A549 (cell line): ENCODE data around the gene PALLD. TPM values are rescaled to one million over a fixed set of nuclear protein-coding genes. Genes with fewer than 3 reads are reported as not detected.

ENCODE experiments used
- ATAC-seq, 2 experiments: fragments of 200-7000 bp in 1 of 2; fragments of >200 bp in 1 of 2; cut with Nextera tagmentation in 1 of 2; cut with Tn5 transposase in 1 of 2; 3 replicates each; pipeline versions ENCODE4 v1.8.0 to v1.9.1; 2018 to 2020; ENCODE audit warnings: mild to moderate bottlenecking in 1 of 2, moderate library complexity in 1 of 2
- CTCF ChIA-PET: fragments of 300-600 bp; sonication (Branson Sonifier 250); formaldehyde crosslinking; extraction: SDS; loops from one replicate; lab custom pipeline; 2021; ENCODE audit warnings: antibody characterized with exemption, inconsistent platforms; lab: Yijun Ruan, JAX
- POLR2A ChIA-PET: fragments of 350-600 bp; formaldehyde crosslinking; extraction: SDS; loops from one replicate; lab custom pipeline; 2021; ENCODE audit warnings: antibody characterized with exemption, inconsistent platforms; lab: Yijun Ruan, JAX
- DNase-seq, 2 experiments: peaks; one replicate each; pipeline versions ENCODE4 v3.0.0 to v3.0.0-alpha.2; 2011 to 2016; ENCODE audit warnings: low read depth in 1 of 2, low spot score in 1 of 2
- FAIRE-seq: peaks from 2 replicates; lab custom pipeline; 2011; peaks lifted over from hg19 to GRCh38; lab: Jason Lieb, UNC
- H3K27ac ChIP-seq, 2 experiments: fragments of >200 bp; sonication (Bioruptor Twin); formaldehyde crosslinking; 3 replicates each; pipeline ENCODE4 v1.5.1; 2016 to 2017
- H3K4me1 ChIP-seq: fragments of >200 bp; sonication (Bioruptor Twin); formaldehyde crosslinking; 3 replicates; pipeline ENCODE4 v1.6.1; 2016
- H3K4me2 ChIP-seq: fragments of >200 bp; sonication (Bioruptor Twin); formaldehyde crosslinking; 3 replicates; pipeline ENCODE4 v1.6.1; 2016
- H3K4me3 ChIP-seq: fragments of >200 bp; sonication (Bioruptor Twin); formaldehyde crosslinking; 3 replicates; pipeline ENCODE4 v1.5.1; 2016
- H3K9me3 ChIP-seq: fragments of >200 bp; sonication (Bioruptor Twin); formaldehyde crosslinking; 3 replicates; pipeline ENCODE4 v1.6.1; 2016
- CBX8 ChIP-seq: fragments of 200-600 bp; sonication (generic); IDR thresholded peaks from 2 replicates; pipeline ENCODE4 v1.6.1; 2016
- CEBPB ChIP-seq, 2 experiments: fragments of >200 bp in 1 of 2; sonication (Bioruptor Twin) in 1 of 2; formaldehyde crosslinking in 1 of 2; IDR thresholded peaks; 2 replicates each; pipeline ENCODE4 v1.6.1; 2012 to 2016
- EHMT2 ChIP-seq: fragments of 200-600 bp; sonication (generic); IDR thresholded peaks from 2 replicates; pipeline ENCODE4 v1.6.1; 2016; ENCODE audit warnings: antibody characterized with exemption, low read depth, mild to moderate bottlenecking, moderate library complexity
- EP300 ChIP-seq, 2 experiments: fragments of >200 bp; sonication (Bioruptor Twin); formaldehyde crosslinking; IDR thresholded peaks; 2 replicates in 1 of 2; 3 replicates in 1 of 2; pipeline ENCODE4 v1.6.1; 2016 to 2017
- ESRRA ChIP-seq: fragments of 150-350 bp; IDR thresholded peaks from 2 replicates; pipeline ENCODE4 v1.6.1; 2014; ENCODE audit warnings: mild to moderate bottlenecking, low read length, borderline replicate concordance
- FOSL2 ChIP-seq, 2 experiments: fragments of 450-650 bp in 1 of 2; fragments of >200 bp in 1 of 2; sonication (Bioruptor Twin) in 1 of 2; formaldehyde crosslinking; IDR thresholded peaks; 2 replicates each; pipeline versions ENCODE4 v1.5.0 to v1.6.1; 2016 to 2020; ENCODE audit warnings: mild to moderate bottlenecking in 1 of 2, moderate library complexity in 1 of 2
- FOXS1 ChIP-seq: fragments of 250-450 bp; sonication (Bioruptor Pico); IDR thresholded peaks from 2 replicates; pipeline ENCODE4 v1.5.0; 2020; ENCODE audit warnings: mild to moderate bottlenecking, moderate library complexity
- GATA3 ChIP-seq: IDR thresholded peaks from 2 replicates; pipeline ENCODE4 v1.6.1; 2012; ENCODE audit warnings: borderline replicate concordance
- JUN ChIP-seq, 2 experiments: fragments of >200 bp; sonication (Bioruptor Twin); formaldehyde crosslinking; IDR thresholded peaks; 2 replicates in 1 of 2; 3 replicates in 1 of 2; pipeline ENCODE4 v1.6.1; 2016 to 2017
- JUNB ChIP-seq: fragments of >200 bp; sonication (Bioruptor Twin); formaldehyde crosslinking; IDR thresholded peaks from 2 replicates; pipeline ENCODE4 v1.6.1; 2016
- KDM5A ChIP-seq: fragments of 200-600 bp; sonication (generic); IDR thresholded peaks from 2 replicates; pipeline ENCODE4 v1.6.1; 2016; ENCODE audit warnings: antibody characterized with exemption, mild to moderate bottlenecking
- MAZ ChIP-seq: fragments of 150-350 bp; IDR thresholded peaks from 2 replicates; pipeline ENCODE4 v1.6.1; 2014; ENCODE audit warnings: antibody characterized with exemption, low read depth, low read length, borderline replicate concordance
- NPAS2 ChIP-seq: fragments of 250-450 bp; sonication (Bioruptor Pico); IDR thresholded peaks from 2 replicates; pipeline ENCODE4 v1.8.0; 2022; ENCODE audit warnings: mild to moderate bottlenecking, moderate library complexity, borderline replicate concordance
- POLR2A ChIP-seq: IDR thresholded peaks from 2 replicates; pipeline ENCODE4 v1.6.1; 2012; ENCODE audit warnings: mild to moderate bottlenecking, low read length
- RAD21 ChIP-seq, 2 experiments: fragments of >200 bp in 1 of 2; sonication (Bioruptor Twin) in 1 of 2; formaldehyde crosslinking in 1 of 2; IDR thresholded peaks in 1 of 2; conservative IDR thresholded peaks in 1 of 2; 2 replicates in 1 of 2; 3 replicates in 1 of 2; pipeline ENCODE4 v1.6.1; 2012 to 2018; ENCODE audit warnings: inconsistent platforms in 1 of 2
- RARB ChIP-seq: fragments of 250-450 bp; sonication (Bioruptor Pico); IDR thresholded peaks from 2 replicates; pipeline ENCODE4 v1.8.0; 2021; ENCODE audit warnings: mild to moderate bottlenecking, moderate library complexity
- SMC3 ChIP-seq: fragments of >200 bp; sonication (Bioruptor Twin); formaldehyde crosslinking; IDR thresholded peaks from 3 replicates; pipeline ENCODE4 v1.6.1; 2018; ENCODE audit warnings: inconsistent platforms
- WGBS: methylation state at CpG from one replicate; pipeline ENCODE4 v1.1.6; 2017; ENCODE audit errors: missing lambda C conversion rate; 5-methylcytosine and 5-hydroxymethylcytosine counted together
- polyA plus RNA-seq, 4 experiments: library from polyadenylated mRNA; depleted of rRNA in 3 of 4; stranded (reverse); fragments of >200 nt; fragmentation: RNase III in 1 of 4; extraction: RNeasy Plus Mini Kit Qiagen cat#74134 plus additional on column Dnase treatment in 1 of 4; gene quantifications; 2 replicates in 3 of 4; 3 replicates in 1 of 4; pipeline ENCODE4 v1.2.3, GENCODE V29; 2011 to 2017
- TF ChIP-seq, protein P1 (sequence below): fragments of >200 bp; sonication (Bioruptor Twin); formaldehyde crosslinking; IDR thresholded peaks from 3 replicates; pipeline ENCODE4 v1.5.1; 2016
- TF ChIP-seq, protein P2 (sequence below): fragments of >200 bp; sonication (Bioruptor Twin); formaldehyde crosslinking; IDR thresholded peaks from 3 replicates; pipeline ENCODE4 v1.6.1; 2016
- TF ChIP-seq, protein P3 (sequence below): fragments of 450-650 bp; IDR thresholded peaks from 2 replicates; pipeline ENCODE4 v1.6.1; 2014; ENCODE audit warnings: antibody characterized with exemption
- TF ChIP-seq, protein P4 (sequence below): fragments of 250-450 bp; sonication (Bioruptor Pico); IDR thresholded peaks from 2 replicates; pipeline ENCODE4 v1.5.0; 2021; ENCODE audit warnings: mild to moderate bottlenecking, moderate library complexity, borderline replicate concordance
- TF ChIP-seq, protein P5 (sequence below): IDR thresholded peaks from 2 replicates; pipeline ENCODE4 v1.6.1; 2012

The PALLD gene
- polyA plus RNA-seq, 2 of the 4 experiments (the other 2 are of a cell fraction) = 88.8 to 113 TPM

DNA sequence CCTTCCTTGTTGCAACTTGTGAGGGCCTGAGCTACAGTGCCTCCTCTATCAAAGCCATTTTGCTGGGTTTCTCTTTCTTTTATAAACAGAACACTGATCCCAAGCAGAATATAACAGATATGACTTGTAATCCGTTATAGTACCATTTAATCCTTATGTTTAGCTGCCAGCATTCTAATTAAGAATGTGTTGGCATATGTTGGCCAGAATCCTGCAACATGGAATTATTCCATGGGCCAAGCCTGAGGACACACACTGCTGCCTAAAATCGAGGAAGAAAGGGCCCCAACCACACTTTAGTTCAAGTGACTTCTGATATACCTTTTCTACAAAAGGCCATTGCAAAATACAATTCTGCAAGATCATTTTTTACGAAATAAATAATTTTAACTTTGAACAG, 28.0 kb downstream of the PALLD start:
- Histone ChIP-seq H3K4me3 (no peak overlapping the region), H3K4me2 (no peak overlapping the region), H3K27ac (peak overlapping the region; percentile 43 to 73; a peak in 5 of 6 replicates), H3K4me1 (peaks cover 62% of the 10 kb centered on the region), H3K9me3 (no peaks in the 10 kb centered on the region)
- ATAC-seq = no peak
- CTCF ChIA-PET = interaction anchor here (1.2 kb wide), 1 partner anchor 10 kb away, joined by 6 read pairs; no protein-coding TSS in a partner anchor
- no peak for DNase-seq
- no peak for TF ChIP-seq CBX8
- TF ChIP-seq, protein P1, sequence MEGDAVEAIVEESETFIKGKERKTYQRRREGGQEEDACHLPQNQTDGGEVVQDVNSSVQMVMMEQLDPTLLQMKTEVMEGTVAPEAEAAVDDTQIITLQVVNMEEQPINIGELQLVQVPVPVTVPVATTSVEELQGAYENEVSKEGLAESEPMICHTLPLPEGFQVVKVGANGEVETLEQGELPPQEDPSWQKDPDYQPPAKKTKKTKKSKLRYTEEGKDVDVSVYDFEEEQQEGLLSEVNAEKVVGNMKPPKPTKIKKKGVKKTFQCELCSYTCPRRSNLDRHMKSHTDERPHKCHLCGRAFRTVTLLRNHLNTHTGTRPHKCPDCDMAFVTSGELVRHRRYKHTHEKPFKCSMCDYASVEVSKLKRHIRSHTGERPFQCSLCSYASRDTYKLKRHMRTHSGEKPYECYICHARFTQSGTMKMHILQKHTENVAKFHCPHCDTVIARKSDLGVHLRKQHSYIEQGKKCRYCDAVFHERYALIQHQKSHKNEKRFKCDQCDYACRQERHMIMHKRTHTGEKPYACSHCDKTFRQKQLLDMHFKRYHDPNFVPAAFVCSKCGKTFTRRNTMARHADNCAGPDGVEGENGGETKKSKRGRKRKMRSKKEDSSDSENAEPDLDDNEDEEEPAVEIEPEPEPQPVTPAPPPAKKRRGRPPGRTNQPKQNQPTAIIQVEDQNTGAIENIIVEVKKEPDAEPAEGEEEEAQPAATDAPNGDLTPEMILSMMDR = no peak
- no peak for TF ChIP-seq KDM5A
- TF ChIP-seq EP300 (IDR thresholded peaks at IDR 0.05) = no peak
- TF ChIP-seq SMC3 = no peak
- WGBS = 84% methylated on average over 3 of the region's 3 CpGs
- FAIRE-seq = no peak
- POLR2A ChIA-PET = no interaction called here

DNA sequence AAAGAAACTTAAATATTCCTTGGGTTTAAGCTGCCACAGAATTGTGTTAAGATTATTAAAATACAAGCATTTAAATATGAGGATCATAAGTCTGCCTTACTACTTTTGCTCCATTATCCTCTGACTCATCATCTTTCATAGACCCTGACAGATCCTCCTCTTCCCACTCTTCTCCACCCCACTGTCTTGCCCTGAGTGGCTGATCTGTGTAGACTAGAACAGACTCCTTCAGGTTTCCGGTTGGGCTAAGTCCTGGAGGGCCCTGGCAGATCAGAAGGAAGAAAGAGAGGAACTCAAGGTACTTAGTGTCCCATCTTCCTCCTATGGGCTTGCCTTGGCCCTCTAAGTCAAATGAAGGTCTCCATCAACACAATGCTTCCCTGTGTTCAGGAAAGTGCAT, 30.7 kb downstream of the PALLD start:
- Histone ChIP-seq H3K9me3 (no peaks in the 10 kb centered on the region), H3K27ac (peak overlapping the region; percentile 92 to 96), H3K4me1 (peaks cover 48% of the 10 kb centered on the region), H3K4me2 (peak overlapping the region; percentile 75), H3K4me3 (no peak overlapping the region)
- WGBS = 36% methylated on average over 1 of the region's 1 CpG
- ATAC-seq (peak; percentile 64 to 75), DNase-seq (peak in 1 of 2 experiments; percentile 51), FAIRE-seq (no peak)
- TF ChIP-seq, protein P2, sequence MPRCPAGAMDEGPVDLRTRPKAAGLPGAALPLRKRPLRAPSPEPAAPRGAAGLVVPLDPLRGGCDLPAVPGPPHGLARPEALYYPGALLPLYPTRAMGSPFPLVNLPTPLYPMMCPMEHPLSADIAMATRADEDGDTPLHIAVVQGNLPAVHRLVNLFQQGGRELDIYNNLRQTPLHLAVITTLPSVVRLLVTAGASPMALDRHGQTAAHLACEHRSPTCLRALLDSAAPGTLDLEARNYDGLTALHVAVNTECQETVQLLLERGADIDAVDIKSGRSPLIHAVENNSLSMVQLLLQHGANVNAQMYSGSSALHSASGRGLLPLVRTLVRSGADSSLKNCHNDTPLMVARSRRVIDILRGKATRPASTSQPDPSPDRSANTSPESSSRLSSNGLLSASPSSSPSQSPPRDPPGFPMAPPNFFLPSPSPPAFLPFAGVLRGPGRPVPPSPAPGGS = no peak
- TF ChIP-seq, protein P3, sequence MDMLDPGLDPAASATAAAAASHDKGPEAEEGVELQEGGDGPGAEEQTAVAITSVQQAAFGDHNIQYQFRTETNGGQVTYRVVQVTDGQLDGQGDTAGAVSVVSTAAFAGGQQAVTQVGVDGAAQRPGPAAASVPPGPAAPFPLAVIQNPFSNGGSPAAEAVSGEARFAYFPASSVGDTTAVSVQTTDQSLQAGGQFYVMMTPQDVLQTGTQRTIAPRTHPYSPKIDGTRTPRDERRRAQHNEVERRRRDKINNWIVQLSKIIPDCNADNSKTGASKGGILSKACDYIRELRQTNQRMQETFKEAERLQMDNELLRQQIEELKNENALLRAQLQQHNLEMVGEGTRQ = no peak
- no peak for TF ChIP-seq EHMT2
- no peak for TF ChIP-seq FOXS1
- TF ChIP-seq NPAS2 = no peak
- TF ChIP-seq CEBPB (IDR thresholded peaks at IDR 0.05) = no peak
- TF ChIP-seq, protein P4, sequence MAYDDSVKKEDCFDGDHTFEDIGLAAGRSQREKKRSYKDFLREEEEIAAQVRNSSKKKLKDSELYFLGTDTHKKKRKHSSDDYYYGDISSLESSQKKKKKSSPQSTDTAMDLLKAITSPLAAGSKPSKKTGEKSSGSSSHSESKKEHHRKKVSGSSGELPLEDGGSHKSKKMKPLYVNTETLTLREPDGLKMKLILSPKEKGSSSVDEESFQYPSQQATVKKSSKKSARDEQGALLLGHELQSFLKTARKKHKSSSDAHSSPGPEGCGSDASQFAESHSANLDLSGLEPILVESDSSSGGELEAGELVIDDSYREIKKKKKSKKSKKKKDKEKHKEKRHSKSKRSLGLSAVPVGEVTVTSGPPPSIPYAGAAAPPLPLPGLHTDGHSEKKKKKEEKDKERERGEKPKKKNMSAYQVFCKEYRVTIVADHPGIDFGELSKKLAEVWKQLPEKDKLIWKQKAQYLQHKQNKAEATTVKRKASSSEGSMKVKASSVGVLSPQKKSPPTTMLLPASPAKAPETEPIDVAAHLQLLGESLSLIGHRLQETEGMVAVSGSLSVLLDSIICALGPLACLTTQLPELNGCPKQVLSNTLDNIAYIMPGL = no peak
- no peak for TF ChIP-seq MAZ
- ChIA-PET POLR2A (interaction anchor here (1.2 kb wide), 1 partner anchor 40 kb away, joined by 3 read pairs; no protein-coding TSS in a partner anchor), CTCF (interaction anchor here (1.3 to 2.4 kb wide), 2 partner anchors 32 to 58 kb away, joined by 3 to 7 read pairs; no protein-coding TSS in a partner anchor)

DNA sequence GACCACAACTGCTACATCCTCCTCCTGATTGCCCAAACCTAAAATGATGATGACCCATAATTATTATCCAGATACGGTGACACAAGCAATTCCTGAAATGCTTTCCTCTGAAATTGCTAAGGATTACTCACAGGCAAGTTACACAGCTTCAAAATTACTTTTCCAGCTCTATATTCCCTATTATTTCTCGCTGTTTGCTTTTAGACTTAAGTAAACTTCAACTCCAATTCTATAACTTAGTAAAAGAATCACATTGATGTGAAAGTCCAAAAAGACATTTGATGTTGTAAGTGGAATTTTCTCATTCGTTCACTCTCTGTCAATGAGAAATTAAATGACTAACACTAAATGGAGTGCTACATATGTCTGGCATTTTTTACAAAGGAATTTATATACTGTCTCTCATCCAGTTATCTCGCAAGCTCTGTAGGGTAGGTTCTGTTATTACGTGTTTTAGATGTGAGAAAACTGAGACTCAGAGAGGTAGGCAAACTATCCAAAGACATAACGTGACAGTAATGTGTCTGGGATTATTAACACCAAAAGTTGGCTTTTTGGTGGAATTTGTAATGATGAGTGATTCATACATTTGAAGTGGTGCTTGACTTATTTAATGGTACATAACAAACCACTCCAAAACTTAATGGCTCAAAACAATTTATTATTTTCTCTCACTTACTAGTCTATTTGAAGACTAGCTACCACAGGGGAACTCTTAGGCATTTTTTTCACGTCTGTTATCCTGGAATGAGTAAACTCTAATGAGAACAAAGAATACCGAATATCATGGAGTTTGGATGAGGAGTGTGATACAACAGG, 31.5 kb downstream of the PALLD start:
- POLR2A ChIA-PET = interaction anchor here (0.5 to 1.2 kb wide), 2 partner anchors 19 to 41 kb away, joined by 3 to 5 read pairs; no protein-coding TSS in a partner anchor
- H3K27ac ChIP-seq = peak overlapping the region; percentile 92 to 96
- H3K4me3 ChIP-seq = no peak overlapping the region
- TF ChIP-seq EP300 (IDR thresholded peaks at IDR 0.05) = peak; percentile 53 to 84; a peak in 3 of 5 replicates
- TF ChIP-seq FOSL2 (IDR thresholded peaks at IDR 0.05) = peak; percentile 75
- peak; percentile 79 for TF ChIP-seq FOSL2 (CRISPR knock-in tag; IDR thresholded peaks at IDR 0.05)
- TF ChIP-seq JUN (IDR thresholded peaks at IDR 0.05) = peak; percentile 13 to 62; a peak in 3 of 5 replicates
- no peak for TF ChIP-seq ESRRA
- TF ChIP-seq RAD21 (conservative IDR thresholded peaks at IDR 0.05 in 1 of 2, IDR thresholded peaks at IDR 0.05 in 1 of 2) = peak in 1 of 2 experiments; percentile 20; a peak in 1 of 5 replicates
- peak; percentile 93; the same call in 1 of the 2 replicates for TF ChIP-seq GATA3
- peak; percentile 41 to 67 for TF ChIP-seq CEBPB (IDR thresholded peaks at IDR 0.05)
- TF ChIP-seq POLR2A = no peak
- no peak for TF ChIP-seq RARB (CRISPR knock-in tag)
- TF ChIP-seq, protein P5, sequence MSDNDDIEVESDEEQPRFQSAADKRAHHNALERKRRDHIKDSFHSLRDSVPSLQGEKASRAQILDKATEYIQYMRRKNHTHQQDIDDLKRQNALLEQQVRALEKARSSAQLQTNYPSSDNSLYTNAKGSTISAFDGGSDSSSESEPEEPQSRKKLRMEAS = peak; percentile 64; the same call in 1 of the 2 replicates
- TF ChIP-seq, protein P2 = 0 out of 3 replicates have a peak, but pooled peaks have one; percentile 46
- peak; percentile 91 for TF ChIP-seq JUNB
- 0 out of 3 replicates have a peak, but pooled peaks have one; percentile 11 for TF ChIP-seq SMC3
- TF ChIP-seq, all 56 proteins: peak for 10
- Histone ChIP-seq H3K4me1 (peaks cover 44% of the 10 kb centered on the region), H3K9me3 (no peaks in the 10 kb centered on the region), H3K4me2 (peak overlapping the region; percentile 75)
- peak; percentile 88 to 91 for ATAC-seq
- FAIRE-seq = peak; percentile 93
- WGBS = 3% methylated on average over 8 of the region's 8 CpGs
- peak; percentile 28 to 84 for DNase-seq
- CTCF ChIA-PET = interaction anchor here (1.3 to 2.5 kb wide), 2 partner anchors 32 to 57 kb away, joined by 3 to 10 read pairs; no protein-coding TSS in a partner anchor
